Mesendoderm (in vitro differentiated cells): Measurements from ENCODE around the gene HTR1B.

Experiments used
- DNase-seq: peaks from one replicate; pipeline ENCODE4 v3.0.0; 2013
- H2AK5ac ChIP-seq: 2 replicates; pipeline ENCODE4 v1.6.1; 2013; ENCODE audit warnings: low read length, inconsistent platforms
- H2BK120ac ChIP-seq: 2 replicates; pipeline ENCODE4 v1.6.1; 2013; ENCODE audit warnings: low read depth, mild to moderate bottlenecking, low read length, moderate library complexity, mixed read lengths
- H2BK15ac ChIP-seq: replicated peaks from 2 replicates; pipeline ENCODE4 v1.6.1; 2013; ENCODE audit warnings: low read depth, mild to moderate bottlenecking, moderate library complexity
- H2BK5ac ChIP-seq: 2 replicates; pipeline ENCODE4 v1.6.1; 2013; ENCODE audit warnings: low read length, inconsistent platforms
- H3K18ac ChIP-seq: 2 replicates; pipeline ENCODE4 v1.6.1; 2013; ENCODE audit warnings: mild to moderate bottlenecking, low read length, mixed read lengths
- H3K23ac ChIP-seq: one replicate; pipeline ENCODE4 v1.6.1; 2013; ENCODE audit warnings: low read length
- H3K27ac ChIP-seq: 2 replicates; pipeline ENCODE4 v1.5.1; 2013; ENCODE audit warnings: low read depth, mild to moderate bottlenecking, inconsistent platforms, low read length, moderate library complexity
- H3K27me3 ChIP-seq: 2 replicates; pipeline ENCODE4 v1.6.1; 2013; ENCODE audit warnings: low read length, control low read depth, mild to moderate bottlenecking, inconsistent platforms; ENCODE audit not compliant: insufficient read depth, poor library complexity
- H3K36me3 ChIP-seq: 2 replicates; pipeline ENCODE4 v1.6.1; 2013; ENCODE audit warnings: low read length, inconsistent platforms; ENCODE audit not compliant: control insufficient read depth, insufficient read depth
- H3K4ac ChIP-seq: one replicate; pipeline ENCODE4 v1.6.1; 2013; ENCODE audit warnings: low read depth, mild to moderate bottlenecking, low read length, moderate library complexity
- H3K4me1 ChIP-seq: 2 replicates; pipeline ENCODE4 v1.6.1; 2013; ENCODE audit warnings: low read depth, low read length, inconsistent platforms; ENCODE audit not compliant: control insufficient read depth
- H3K4me2 ChIP-seq: 2 replicates; pipeline ENCODE4 v1.6.1; 2013; ENCODE audit warnings: low read length
- H3K4me3 ChIP-seq: 2 replicates; pipeline ENCODE4 v1.5.1; 2013; ENCODE audit warnings: mild to moderate bottlenecking, low read length
- H3K56ac ChIP-seq: one replicate; pipeline ENCODE4 v1.6.1; 2013; ENCODE audit warnings: low read length
- H3K79me1 ChIP-seq: 2 replicates; pipeline ENCODE4 v1.6.1; 2013; ENCODE audit warnings: low read length, inconsistent platforms
- H3K79me2 ChIP-seq: 2 replicates; pipeline ENCODE4 v1.6.1; 2013; ENCODE audit warnings: mild to moderate bottlenecking, low read length; ENCODE audit not compliant: control insufficient read depth, insufficient read depth
- H3K9ac ChIP-seq: 2 replicates; pipeline ENCODE4 v1.6.1; 2013; ENCODE audit warnings: low read length, inconsistent platforms
- H4K5ac ChIP-seq: one replicate; pipeline ENCODE4 v1.6.1; 2013; ENCODE audit warnings: low read length
- H4K8ac ChIP-seq: one replicate; pipeline ENCODE4 v1.6.1; 2013; ENCODE audit warnings: low read depth, mild to moderate bottlenecking, control low read depth, low read length, moderate library complexity
- WGBS: extraction: QIAGEN DNeasy Blood & Tissue Kit; methylation state at CpG from one replicate; pipeline ENCODE4 v1.1.7; 2013; ENCODE audit warnings: low lambda C conversion rate, missing lambda C conversion rate; ENCODE audit not compliant: insufficient coverage; ENCODE audit errors: extremely low coverage; 5-methylcytosine and 5-hydroxymethylcytosine counted together

Gene HTR1B

GRCh38 chr6:77466451-77467437, 3.5 kb upstream of the HTR1B start:
- H3K36me3 ChIP-seq: no peaks in the 10 kb centered on the region
- no CpG with 5 or more reads among the region's 30 CpGs for WGBS
- H3K4me1 ChIP-seq: no peaks in the 10 kb centered on the region
- H3K79me1 ChIP-seq: no peaks in the 10 kb centered on the region
- no peak overlapping the region for H2BK5ac ChIP-seq
- H2AK5ac ChIP-seq: no peak overlapping the region
- H3K18ac ChIP-seq: peak overlapping the region; percentile 44
- H4K5ac ChIP-seq: no peak overlapping the region
- H4K8ac ChIP-seq: no peak overlapping the region
- H3K56ac ChIP-seq: peak overlapping the region; percentile 80
- H3K4me3 ChIP-seq: peak overlapping the region; percentile 48
- H3K27me3 ChIP-seq: peaks cover 4% of the 10 kb centered on the region
- no peak overlapping the region for H2BK15ac ChIP-seq
- peak; percentile 76 for DNase-seq
- peak overlapping the region; percentile 56 for H3K4ac ChIP-seq
- no peak overlapping the region for H3K23ac ChIP-seq
- peak overlapping the region; percentile 88 for H3K4me2 ChIP-seq
- H2BK120ac ChIP-seq: no peak overlapping the region
- no peak overlapping the region for H3K27ac ChIP-seq
- H3K9ac ChIP-seq: peak overlapping the region; percentile 75
- H3K79me2 ChIP-seq: no peaks in the 10 kb centered on the region

- Histone ChIP-seq H3K4ac (no peak overlapping the region), H2BK15ac (no peak overlapping the region), H3K27ac (no peak overlapping the region), H3K4me1 (no peaks in the 10 kb centered on the region), H2BK5ac (no peak overlapping the region), H4K8ac (no peak overlapping the region), H3K79me2 (no peaks in the 10 kb centered on the region), H4K5ac (no peak overlapping the region), H3K27me3 (peaks cover 4% of the 10 kb centered on the region), H3K4me2 (peak overlapping the region; percentile 88), H2BK120ac (no peak overlapping the region), H3K4me3 (peak overlapping the region; percentile 48), H3K23ac (no peak overlapping the region), H3K9ac (peak overlapping the region; percentile 75), H3K36me3 (no peaks in the 10 kb centered on the region), H3K18ac (peak overlapping the region; percentile 44), H3K79me1 (no peaks in the 10 kb centered on the region), H3K56ac (peak overlapping the region; percentile 80), H2AK5ac (no peak overlapping the region)
- peak; percentile 85 for DNase-seq
- no CpG with 5 or more reads among the region's 17 CpGs for WGBS
These were observed 2.8 kb upstream of the HTR1B start for GRCh38 chr6:77466055-77466450.

- Histone ChIP-seq H3K4me3 (peak overlapping the region; percentile 6), H4K5ac (no peak overlapping the region), H2BK15ac (no peak overlapping the region), H2BK5ac (no peak overlapping the region), H3K56ac (peak overlapping the region; percentile 77), H2BK120ac (no peak overlapping the region), H3K4me1 (no peaks in the 10 kb centered on the region), H3K4me2 (peak overlapping the region; percentile 71), H4K8ac (no peak overlapping the region), H3K18ac (no peak overlapping the region), H3K4ac (no peak overlapping the region), H3K9ac (peak overlapping the region; percentile 47), H3K79me2 (no peaks in the 10 kb centered on the region), H2AK5ac (no peak overlapping the region), H3K23ac (no peak overlapping the region), H3K27ac (no peak overlapping the region), H3K79me1 (no peaks in the 10 kb centered on the region), H3K27me3 (peaks cover 4% of the 10 kb centered on the region), H3K36me3 (no peaks in the 10 kb centered on the region)
- no peak for DNase-seq
- WGBS: no CpG with 5 or more reads among the region's 8 CpGs
These were observed 1.2 kb upstream of the HTR1B start for GRCh38 chr6:77464495-77464867.

- H2BK5ac ChIP-seq: no peak overlapping the region
- H3K4me2 ChIP-seq: peak overlapping the region; percentile 100
- no peaks in the 10 kb centered on the region for H3K79me2 ChIP-seq
- H3K4ac ChIP-seq: no peak overlapping the region
- no peak overlapping the region for H4K5ac ChIP-seq
- no peak overlapping the region for H2AK5ac ChIP-seq
- DNase-seq: peak; percentile 90
- no peaks in the 10 kb centered on the region for H3K79me1 ChIP-seq
- peak overlapping the region; percentile 84 for H3K56ac ChIP-seq
- no peak overlapping the region for H2BK15ac ChIP-seq
- no CpG with 5 or more reads among the region's 53 CpGs for WGBS
- no peak overlapping the region for H3K18ac ChIP-seq
- no peaks in the 10 kb centered on the region for H3K4me1 ChIP-seq
- H3K23ac ChIP-seq: no peak overlapping the region
- H3K27ac ChIP-seq: no peak overlapping the region
- peaks cover 4% of the 10 kb centered on the region for H3K27me3 ChIP-seq
- peak overlapping the region; percentile 77 for H3K9ac ChIP-seq
- no peaks in the 10 kb centered on the region for H3K36me3 ChIP-seq
- no peak overlapping the region for H2BK120ac ChIP-seq
- H4K8ac ChIP-seq: no peak overlapping the region
- peak overlapping the region; percentile 62 for H3K4me3 ChIP-seq
These were observed 687 bp upstream of the HTR1B start for GRCh38 chr6:77463861-77464494.

- no peaks in the 10 kb centered on the region for H3K79me2 ChIP-seq
- no peak overlapping the region for H2BK5ac ChIP-seq
- peak overlapping the region; percentile 56 for H3K23ac ChIP-seq
- no peak overlapping the region for H2BK15ac ChIP-seq
- peak overlapping the region; percentile 77 for H3K9ac ChIP-seq
- no peak overlapping the region for H2AK5ac ChIP-seq
- H3K27ac ChIP-seq: no peak overlapping the region
- peak overlapping the region; percentile 84 for H3K56ac ChIP-seq
- no peak overlapping the region for H3K4ac ChIP-seq
- no peak overlapping the region for H3K18ac ChIP-seq
- no peaks in the 10 kb centered on the region for H3K4me1 ChIP-seq
- H3K4me2 ChIP-seq: peak overlapping the region; percentile 100
- WGBS: no CpG with 5 or more reads among the region's 55 CpGs
- H3K36me3 ChIP-seq: no peaks in the 10 kb centered on the region
- H3K27me3 ChIP-seq: peaks cover 4% of the 10 kb centered on the region
- peak overlapping the region; percentile 62 for H3K4me3 ChIP-seq
- no peaks in the 10 kb centered on the region for H3K79me1 ChIP-seq
- H4K5ac ChIP-seq: no peak overlapping the region
- H4K8ac ChIP-seq: no peak overlapping the region
- peak; percentile 71 for DNase-seq
- no peak overlapping the region for H2BK120ac ChIP-seq
These were observed 658 bp downstream of the HTR1B start for GRCh38 chr6:77462359-77463307.
